ENCODE measurements around the gene ELOVL7.

DNA sequence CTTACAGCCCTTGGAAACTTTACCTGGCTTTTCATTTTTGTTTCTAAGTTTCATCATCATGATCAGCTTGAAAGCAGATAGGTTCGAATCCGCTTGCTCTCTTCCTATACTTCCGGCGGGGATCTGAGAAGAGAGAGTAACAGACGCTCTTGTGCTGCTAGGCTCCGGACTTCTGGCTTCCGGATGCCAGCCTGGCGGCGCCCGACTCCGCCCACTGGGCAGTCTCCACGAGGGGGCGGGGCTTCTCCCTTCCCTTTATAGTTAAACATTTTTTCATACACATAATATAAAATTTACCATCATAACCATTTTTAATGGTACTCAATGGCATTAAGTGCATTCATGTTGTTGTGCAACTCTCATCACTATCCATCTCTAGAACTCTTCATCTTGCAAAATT lies 49.5 kb upstream of the ELOVL7 start:
- TF ChIP-seq, protein P1, sequence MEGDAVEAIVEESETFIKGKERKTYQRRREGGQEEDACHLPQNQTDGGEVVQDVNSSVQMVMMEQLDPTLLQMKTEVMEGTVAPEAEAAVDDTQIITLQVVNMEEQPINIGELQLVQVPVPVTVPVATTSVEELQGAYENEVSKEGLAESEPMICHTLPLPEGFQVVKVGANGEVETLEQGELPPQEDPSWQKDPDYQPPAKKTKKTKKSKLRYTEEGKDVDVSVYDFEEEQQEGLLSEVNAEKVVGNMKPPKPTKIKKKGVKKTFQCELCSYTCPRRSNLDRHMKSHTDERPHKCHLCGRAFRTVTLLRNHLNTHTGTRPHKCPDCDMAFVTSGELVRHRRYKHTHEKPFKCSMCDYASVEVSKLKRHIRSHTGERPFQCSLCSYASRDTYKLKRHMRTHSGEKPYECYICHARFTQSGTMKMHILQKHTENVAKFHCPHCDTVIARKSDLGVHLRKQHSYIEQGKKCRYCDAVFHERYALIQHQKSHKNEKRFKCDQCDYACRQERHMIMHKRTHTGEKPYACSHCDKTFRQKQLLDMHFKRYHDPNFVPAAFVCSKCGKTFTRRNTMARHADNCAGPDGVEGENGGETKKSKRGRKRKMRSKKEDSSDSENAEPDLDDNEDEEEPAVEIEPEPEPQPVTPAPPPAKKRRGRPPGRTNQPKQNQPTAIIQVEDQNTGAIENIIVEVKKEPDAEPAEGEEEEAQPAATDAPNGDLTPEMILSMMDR (IDR thresholded peaks at IDR 0.05) = no peak
- no peak for TF ChIP-seq POLR2A (IDR thresholded peaks at IDR 0.05)
